GM12892 (cell line): Measurements from ENCODE around the gene NPTXR.

Source experiments
- POLR2A ChIP-seq: IDR thresholded peaks from 2 replicates; pipeline ENCODE4 v1.6.1; 2011; ENCODE audit warnings: low read depth, low read length, control low read depth
- POLR2AphosphoS5 ChIP-seq: IDR thresholded peaks from 2 replicates; pipeline ENCODE4 v1.6.1; 2011; ENCODE audit warnings: low read depth, low read length, control low read depth
- TAF1 ChIP-seq: IDR thresholded peaks from 2 replicates; pipeline ENCODE4 v1.6.1; 2011; ENCODE audit warnings: low read depth, mild to moderate bottlenecking, control low read depth, low read length, borderline replicate concordance

- TF ChIP-seq POLR2AphosphoS5 (no peak), POLR2A (no peak), TAF1 (no peak)
Observed at GRCh38 chr22:38792833-38793232, 51.0 kb downstream of the NPTXR start.
